SK-N-SH (cell line): Measurements from ENCODE around the gene ARFGAP1. TPM values are rescaled to one million over a fixed set of nuclear protein-coding genes. Genes with fewer than 3 reads are reported as not detected.

Experiments used
- CTCF ChIA-PET: fragments of 300-600, 350-600 bp; formaldehyde crosslinking; extraction: SDS; loops from one replicate; lab custom pipeline; 2021; lab: Yijun Ruan, JAX
- POLR2A ChIA-PET: fragments of 350-600 bp; sonication (Branson Sonifier 250); formaldehyde crosslinking; extraction: SDS; loops from one replicate; lab custom pipeline; 2020; ENCODE audit warnings: antibody characterized with exemption, inconsistent platforms; lab: Yijun Ruan, JAX
- DNase-seq: peaks from one replicate; pipeline ENCODE4 v3.0.0; 2012
- H2AFZ ChIP-seq: fragments of 200-600 bp; sonication (generic); 2 replicates; pipeline ENCODE4 v1.8.1; 2016; ENCODE audit warnings: antibody characterized with exemption, mild to moderate bottlenecking, low read depth
- H3F3A ChIP-seq: fragments of 200-600 bp; sonication (generic); replicated peaks from 2 replicates; pipeline ENCODE3; 2016; ENCODE audit warnings: antibody characterized with exemption, mild to moderate bottlenecking; ENCODE audit not compliant: insufficient read depth
- H3K27ac ChIP-seq, 2 experiments: fragments of 200-500 bp in 1 of 2; fragments of 200-600 bp in 1 of 2; sonication (Bioruptor generic) in 1 of 2; sonication (generic), shearing (Covaris generic) in 1 of 2; 2 replicates each; pipeline versions ENCODE4 v1.5.1 to v1.6.1; 2014 to 2016; ENCODE audit warnings: low read depth in 2 of 2, inconsistent platforms in 1 of 2, low read length in 1 of 2, mild to moderate bottlenecking in 1 of 2, mixed read lengths in 1 of 2
- H3K27me3 ChIP-seq: fragments of 200-600 bp; sonication (generic), shearing (Covaris generic); 2 replicates; pipeline ENCODE4 v1.6.1; 2016; ENCODE audit warnings: mixed run types; ENCODE audit not compliant: insufficient read depth
- H3K36me3 ChIP-seq, 2 experiments: fragments of 200-500 bp in 1 of 2; fragments of 200-600 bp in 1 of 2; sonication (Bioruptor generic) in 1 of 2; sonication (generic) in 1 of 2; replicated peaks in 1 of 2; 2 replicates each; pipeline versions ENCODE3 to v1.5.1; 2014 to 2016; ENCODE audit warnings: low read length in 1 of 2, mild to moderate bottlenecking in 1 of 2; ENCODE audit not compliant: insufficient read depth in 2 of 2, control insufficient read depth in 1 of 2
- H3K4me1 ChIP-seq, 2 experiments: fragments of 200-500 bp in 1 of 2; fragments of 200-600 bp in 1 of 2; sonication (Bioruptor generic) in 1 of 2; sonication (generic), shearing (Covaris generic) in 1 of 2; 2 replicates each; pipeline versions ENCODE4 v1.5.1 to v1.6.1; 2014 to 2016; ENCODE audit warnings: low read depth in 1 of 2, low read length in 1 of 2, mixed run types in 1 of 2; ENCODE audit not compliant: insufficient read depth in 2 of 2, control insufficient read depth in 1 of 2
- H3K4me2 ChIP-seq: fragments of 200-600 bp; sonication (generic), shearing (Covaris generic); 2 replicates; pipeline ENCODE4 v1.6.1; 2017; ENCODE audit warnings: mixed run types
- H3K4me3 ChIP-seq, 2 experiments: fragments of 200-500 bp in 1 of 2; fragments of 200-600 bp in 1 of 2; sonication (Bioruptor generic) in 1 of 2; sonication (generic), shearing (Covaris generic) in 1 of 2; 2 replicates each; pipeline versions ENCODE4 v1.5.1 to v1.8.1; 2014 to 2016; ENCODE audit warnings: low read depth in 2 of 2, inconsistent platforms in 1 of 2, low read length in 1 of 2, mild to moderate bottlenecking in 1 of 2, mixed read lengths in 1 of 2, moderate library complexity in 1 of 2
- H3K79me2 ChIP-seq: fragments of 200-600 bp; sonication (generic); 2 replicates; pipeline ENCODE4 v1.8.1; 2017; ENCODE audit warnings: mild to moderate bottlenecking; ENCODE audit not compliant: insufficient read depth
- H3K9ac ChIP-seq: fragments of 200-600 bp; sonication (generic); 2 replicates; pipeline ENCODE4 v1.6.1; 2017; ENCODE audit warnings: mixed run types
- H3K9me2 ChIP-seq: fragments of 200-600 bp; sonication (generic); 2 replicates; pipeline ENCODE4 v1.6.1; 2017; ENCODE audit warnings: mixed run types
- H3K9me3 ChIP-seq: fragments of 200-600 bp; sonication (generic); 2 replicates; pipeline ENCODE4 v1.6.1; 2017; ENCODE audit warnings: mixed run types, mild to moderate bottlenecking, moderate library complexity
- H4K20me1 ChIP-seq: fragments of 200-600 bp; sonication (generic); 2 replicates; pipeline ENCODE4 v1.6.1; 2017; ENCODE audit warnings: mild to moderate bottlenecking, mixed run types; ENCODE audit not compliant: insufficient read depth
- CHD2 ChIP-seq: fragments of 150-350 bp; IDR thresholded peaks from 2 replicates; pipeline ENCODE4 v1.6.1; 2018; ENCODE audit warnings: low read length; ENCODE audit not compliant: partially characterized antibody
- CTCF ChIP-seq: fragments of 200-600 bp; sonication (generic); IDR thresholded peaks from 2 replicates; pipeline ENCODE4 v1.6.1; 2017; ENCODE audit warnings: antibody characterized with exemption, mild to moderate bottlenecking, moderate library complexity
- EP300 ChIP-seq, 2 experiments: IDR thresholded peaks; 2 replicates each; pipeline versions ENCODE4 v1.4.0 to v1.6.1; 2012; ENCODE audit warnings: borderline replicate concordance in 1 of 2, low read depth in 1 of 2, low read length in 1 of 2
- EZH2phosphoT487 ChIP-seq: fragments of 200-600 bp; sonication (generic); IDR thresholded peaks from 2 replicates; pipeline ENCODE4 v1.6.1; 2017; ENCODE audit warnings: low read depth, mixed run types, mild to moderate bottlenecking, antibody characterized with exemption, moderate library complexity, borderline replicate concordance
- FOSL2 ChIP-seq: IDR thresholded peaks from 2 replicates; pipeline ENCODE4 v1.4.0; 2012; ENCODE audit warnings: low read depth, mild to moderate bottlenecking, moderate library complexity, borderline replicate concordance
- JUND ChIP-seq: IDR thresholded peaks from 2 replicates; pipeline ENCODE4 v1.4.0; 2012
- NFIC ChIP-seq: IDR thresholded peaks from 2 replicates; pipeline ENCODE4 v1.4.0; 2012; ENCODE audit warnings: borderline replicate concordance
- POLR2AphosphoS5 ChIP-seq: IDR thresholded peaks from 2 replicates; pipeline ENCODE4 v1.6.1; 2012; ENCODE audit warnings: low read depth, low read length
- RCOR1 ChIP-seq: fragments of 150-350 bp; IDR thresholded peaks from 2 replicates; pipeline ENCODE4 v1.6.1; 2017; ENCODE audit warnings: antibody characterized with exemption, low read length
- RFX5 ChIP-seq: IDR thresholded peaks from 2 replicates; pipeline ENCODE4 v1.6.1; 2012; ENCODE audit warnings: mild to moderate bottlenecking, improper control_type of control experiment, low read length
- RXRA ChIP-seq: IDR thresholded peaks from 2 replicates; pipeline ENCODE4 v1.4.0; 2012; ENCODE audit warnings: low read depth, mild to moderate bottlenecking, borderline replicate concordance
- TCF12 ChIP-seq: IDR thresholded peaks from 2 replicates; pipeline ENCODE4 v1.4.0; 2012
- TEAD4 ChIP-seq: IDR thresholded peaks from 2 replicates; pipeline ENCODE4 v1.4.0; 2012; ENCODE audit warnings: mild to moderate bottlenecking, borderline replicate concordance; ENCODE audit not compliant: insufficient read depth
- WGBS: methylation state at CpG from one replicate; pipeline ENCODE4 v1.1.6; 2017; ENCODE audit warnings: low lambda C conversion rate; 5-methylcytosine and 5-hydroxymethylcytosine counted together
- polyA plus RNA-seq, 3 experiments: library from polyadenylated mRNA; depleted of rRNA; stranded (reverse); fragments of >200 nt; gene quantifications; 2 replicates each; pipeline ENCODE4 v1.2.3, GENCODE V29; 2012
- TF ChIP-seq, protein P1 (sequence below): fragments of 150-350 bp; IDR thresholded peaks from 2 replicates; pipeline ENCODE4 v1.6.1; 2017; ENCODE audit warnings: antibody characterized with exemption, low read length, low read depth, borderline replicate concordance

The ARFGAP1 gene
- polyA plus RNA-seq, 1 of the 3 experiments (the other 2 are of a cell fraction): 72.7 TPM

DNA sequence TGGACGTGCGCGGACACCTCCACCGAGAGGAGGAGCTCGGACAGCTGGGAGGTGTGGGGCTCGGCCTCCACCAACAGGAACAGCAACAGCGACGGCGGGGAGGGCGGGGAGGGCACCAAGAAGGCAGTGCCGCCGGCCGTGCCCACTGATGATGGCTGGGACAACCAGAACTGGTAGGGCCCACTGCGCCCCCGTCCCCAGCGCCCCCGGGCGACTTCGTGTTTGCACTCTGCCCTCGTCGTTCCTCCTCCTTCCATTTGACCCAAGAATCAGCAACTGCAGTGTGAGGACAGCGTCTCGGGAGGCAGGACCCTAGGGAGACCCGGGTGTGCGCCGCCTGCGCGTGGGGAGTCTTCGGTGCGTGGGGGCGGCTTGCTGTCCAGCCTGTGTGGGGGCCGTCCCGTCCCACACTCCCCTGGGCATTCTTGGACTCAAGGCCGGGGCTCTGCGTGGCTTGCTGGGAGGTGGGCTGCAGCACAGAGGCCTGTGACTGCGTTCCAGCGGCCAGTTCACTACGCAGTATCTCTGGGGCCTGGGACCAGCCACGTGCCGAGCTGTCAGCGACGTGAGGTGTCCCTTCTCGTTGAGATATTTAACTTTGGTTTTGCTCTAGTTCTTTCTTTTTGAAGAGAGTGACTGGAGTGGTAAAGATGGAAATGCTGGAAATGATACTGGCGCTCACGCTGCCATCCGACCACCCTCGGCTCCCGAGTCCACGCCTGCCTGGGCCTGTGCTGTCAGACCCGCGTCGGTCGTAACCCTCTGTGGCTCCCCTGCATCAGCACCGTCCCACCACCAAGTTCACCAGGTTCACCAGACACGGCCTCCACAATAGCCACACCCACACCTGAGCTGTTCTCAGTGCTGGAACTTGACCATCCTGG, 15.3 kb downstream of the ARFGAP1 start:
- Histone ChIP-seq H3K36me3 (peaks cover 0 to 56% of the 10 kb centered on the region in 2 experiments), H3K9ac (no peak overlapping the region), H3K27ac (no peak overlapping the region), H2AFZ (no peak overlapping the region), H3K4me1 (no peaks in the 10 kb centered on the region; a peak in 1 of 4 replicates), H3K9me3 (no peaks in the 10 kb centered on the region), H4K20me1 (peaks cover 21% of the 10 kb centered on the region; the same call in 1 of the 2 replicates), H3K4me3 (no peak overlapping the region), H3K9me2 (no peaks in the 10 kb centered on the region), H3K4me2 (no peak overlapping the region), H3F3A (peaks cover 4% of the 10 kb centered on the region), H3K27me3 (no peaks in the 10 kb centered on the region), H3K79me2 (peaks cover under 1% of the 10 kb centered on the region; the same call in 1 of the 2 replicates)
- DNase-seq: no peak
- 94% methylated on average over 50 of the region's 55 CpGs for WGBS
- TF ChIP-seq TEAD4 (no peak), EP300 (IDR thresholded peaks at IDR 0.05; ENCODE audit: borderline replicate concordance in 1 of 2, low read depth in 1 of 2, low read length in 1 of 2) (no peak), FOSL2 (no peak), POLR2AphosphoS5 (no peak), CTCF (no peak), TCF12 (no peak), NFIC (no peak), CHD2 (no peak), EZH2phosphoT487 (no peak), RFX5 (no peak), JUND (no peak), RXRA (no peak), RCOR1 (no peak)
- TF ChIP-seq, protein P1, sequence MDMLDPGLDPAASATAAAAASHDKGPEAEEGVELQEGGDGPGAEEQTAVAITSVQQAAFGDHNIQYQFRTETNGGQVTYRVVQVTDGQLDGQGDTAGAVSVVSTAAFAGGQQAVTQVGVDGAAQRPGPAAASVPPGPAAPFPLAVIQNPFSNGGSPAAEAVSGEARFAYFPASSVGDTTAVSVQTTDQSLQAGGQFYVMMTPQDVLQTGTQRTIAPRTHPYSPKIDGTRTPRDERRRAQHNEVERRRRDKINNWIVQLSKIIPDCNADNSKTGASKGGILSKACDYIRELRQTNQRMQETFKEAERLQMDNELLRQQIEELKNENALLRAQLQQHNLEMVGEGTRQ: no peak
- ChIA-PET CTCF (interaction anchor here (0.6 to 3.2 kb wide), 5 partner anchors 22 to 232 kb away, joined by 3 to 13 read pairs (median 3); no protein-coding TSS in a partner anchor), POLR2A (interaction anchor here (0.5 to 1.7 kb wide), 2 partner anchors 15 to 64 kb away, joined by 4 to 7 read pairs; partner anchors contain the start of gene ARFGAP1)
